ENCODE data around the gene OR52H1.

DNA sequence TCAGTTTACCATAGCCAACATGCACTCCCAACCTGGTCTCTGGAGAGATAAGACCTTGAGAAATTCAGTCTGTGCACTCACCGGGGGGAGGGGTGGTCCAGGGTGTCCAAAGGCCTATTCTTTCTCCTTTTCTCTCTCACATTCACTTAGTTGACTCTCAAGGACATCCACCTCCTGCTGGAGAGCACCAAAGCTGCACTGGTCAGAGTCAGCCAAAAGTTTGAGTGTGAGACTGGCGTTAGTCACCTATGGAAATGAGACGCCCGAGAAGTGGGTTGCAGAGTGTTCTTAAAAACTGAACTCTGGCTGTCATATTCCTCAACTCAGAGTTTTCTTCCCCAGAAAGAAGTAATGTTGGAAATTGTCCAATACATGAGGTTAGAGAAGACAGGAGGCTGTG lies 26.8 kb downstream of the OR52H1 start:
- TF ChIP-seq, protein P1, sequence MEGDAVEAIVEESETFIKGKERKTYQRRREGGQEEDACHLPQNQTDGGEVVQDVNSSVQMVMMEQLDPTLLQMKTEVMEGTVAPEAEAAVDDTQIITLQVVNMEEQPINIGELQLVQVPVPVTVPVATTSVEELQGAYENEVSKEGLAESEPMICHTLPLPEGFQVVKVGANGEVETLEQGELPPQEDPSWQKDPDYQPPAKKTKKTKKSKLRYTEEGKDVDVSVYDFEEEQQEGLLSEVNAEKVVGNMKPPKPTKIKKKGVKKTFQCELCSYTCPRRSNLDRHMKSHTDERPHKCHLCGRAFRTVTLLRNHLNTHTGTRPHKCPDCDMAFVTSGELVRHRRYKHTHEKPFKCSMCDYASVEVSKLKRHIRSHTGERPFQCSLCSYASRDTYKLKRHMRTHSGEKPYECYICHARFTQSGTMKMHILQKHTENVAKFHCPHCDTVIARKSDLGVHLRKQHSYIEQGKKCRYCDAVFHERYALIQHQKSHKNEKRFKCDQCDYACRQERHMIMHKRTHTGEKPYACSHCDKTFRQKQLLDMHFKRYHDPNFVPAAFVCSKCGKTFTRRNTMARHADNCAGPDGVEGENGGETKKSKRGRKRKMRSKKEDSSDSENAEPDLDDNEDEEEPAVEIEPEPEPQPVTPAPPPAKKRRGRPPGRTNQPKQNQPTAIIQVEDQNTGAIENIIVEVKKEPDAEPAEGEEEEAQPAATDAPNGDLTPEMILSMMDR (IDR thresholded peaks at IDR 0.05; ENCODE audit: insufficient read depth, low read depth, low read length): no peak
- TF ChIP-seq EZH2 (IDR thresholded peaks at IDR 0.05; ENCODE audit: insufficient read depth, low read length): no peak
